SK-N-SH (cell line): ENCODE data around the gene CRYM.

Experiments
- EZH2phosphoT487 ChIP-seq: fragments of 200-600 bp; sonication (generic); IDR thresholded peaks from 2 replicates; pipeline ENCODE4 v1.6.1; 2017; ENCODE audit warnings: low read depth, mixed run types, mild to moderate bottlenecking, antibody characterized with exemption, moderate library complexity, borderline replicate concordance
- NRF1 ChIP-seq: IDR thresholded peaks from 2 replicates; pipeline ENCODE4 v1.6.1; 2012; ENCODE audit warnings: low read depth, mild to moderate bottlenecking, low read length
- RAD21 ChIP-seq: IDR thresholded peaks from 2 replicates; pipeline ENCODE4 v1.6.1; 2012; ENCODE audit warnings: mild to moderate bottlenecking, low read length
- TAF1 ChIP-seq: IDR thresholded peaks from 2 replicates; pipeline ENCODE4 v1.6.1; 2012; ENCODE audit warnings: low read depth, mild to moderate bottlenecking, low read length, moderate library complexity, borderline replicate concordance
- TCF12 ChIP-seq: IDR thresholded peaks from 2 replicates; pipeline ENCODE4 v1.4.0; 2012
- USF2 ChIP-seq: fragments of 150-350 bp; IDR thresholded peaks from 2 replicates; pipeline ENCODE4 v1.6.1; 2017; ENCODE audit warnings: antibody characterized with exemption, low read length, low read depth, borderline replicate concordance
- TF ChIP-seq, protein P1 (sequence below): fragments of 200-600 bp; sonication (generic); IDR thresholded peaks from 2 replicates; pipeline ENCODE4 v1.6.1; 2017; ENCODE audit warnings: antibody characterized with exemption, mild to moderate bottlenecking, moderate library complexity
- TF ChIP-seq, protein P2 (sequence below): IDR thresholded peaks from 2 replicates; pipeline ENCODE4 v1.4.0; 2012; ENCODE audit warnings: low read depth

DNA sequence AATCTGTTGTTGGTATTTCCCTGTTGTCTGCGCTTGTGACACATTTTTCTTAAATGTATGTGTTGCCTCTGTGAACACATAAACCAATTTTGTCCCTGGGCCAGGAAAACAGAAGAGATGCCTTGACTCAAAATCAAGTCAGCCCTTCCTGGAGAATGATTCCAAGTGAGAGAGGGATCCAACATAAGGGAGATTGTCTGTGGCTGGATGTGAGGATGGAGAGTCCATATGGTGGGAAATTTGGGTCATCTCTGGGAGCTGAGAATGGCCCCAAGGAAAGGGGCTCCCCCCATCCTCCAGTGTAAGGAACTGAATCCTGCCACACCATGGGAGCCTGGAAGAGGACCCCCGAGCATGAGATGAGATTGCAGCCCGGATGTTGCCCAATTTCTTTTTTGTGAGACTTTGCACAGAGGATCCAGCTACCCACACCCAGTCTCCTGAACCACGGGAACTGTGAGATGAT lies 13.5 kb downstream of the CRYM start:
- TF ChIP-seq, protein P1, sequence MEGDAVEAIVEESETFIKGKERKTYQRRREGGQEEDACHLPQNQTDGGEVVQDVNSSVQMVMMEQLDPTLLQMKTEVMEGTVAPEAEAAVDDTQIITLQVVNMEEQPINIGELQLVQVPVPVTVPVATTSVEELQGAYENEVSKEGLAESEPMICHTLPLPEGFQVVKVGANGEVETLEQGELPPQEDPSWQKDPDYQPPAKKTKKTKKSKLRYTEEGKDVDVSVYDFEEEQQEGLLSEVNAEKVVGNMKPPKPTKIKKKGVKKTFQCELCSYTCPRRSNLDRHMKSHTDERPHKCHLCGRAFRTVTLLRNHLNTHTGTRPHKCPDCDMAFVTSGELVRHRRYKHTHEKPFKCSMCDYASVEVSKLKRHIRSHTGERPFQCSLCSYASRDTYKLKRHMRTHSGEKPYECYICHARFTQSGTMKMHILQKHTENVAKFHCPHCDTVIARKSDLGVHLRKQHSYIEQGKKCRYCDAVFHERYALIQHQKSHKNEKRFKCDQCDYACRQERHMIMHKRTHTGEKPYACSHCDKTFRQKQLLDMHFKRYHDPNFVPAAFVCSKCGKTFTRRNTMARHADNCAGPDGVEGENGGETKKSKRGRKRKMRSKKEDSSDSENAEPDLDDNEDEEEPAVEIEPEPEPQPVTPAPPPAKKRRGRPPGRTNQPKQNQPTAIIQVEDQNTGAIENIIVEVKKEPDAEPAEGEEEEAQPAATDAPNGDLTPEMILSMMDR, result no peak
- TF ChIP-seq TAF1, result no peak
- no peak for TF ChIP-seq TCF12
- TF ChIP-seq USF2, result no peak
- TF ChIP-seq RAD21, result no peak
- TF ChIP-seq EZH2phosphoT487, result no peak
- TF ChIP-seq, protein P2, sequence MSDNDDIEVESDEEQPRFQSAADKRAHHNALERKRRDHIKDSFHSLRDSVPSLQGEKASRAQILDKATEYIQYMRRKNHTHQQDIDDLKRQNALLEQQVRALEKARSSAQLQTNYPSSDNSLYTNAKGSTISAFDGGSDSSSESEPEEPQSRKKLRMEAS, result no peak
- TF ChIP-seq NRF1, result no peak
